ENCODE results near the gene MBNL1.
"Not testable (repeated sequence)": the region's sequence is repeated elsewhere in the genome, so short reads cannot be mapped to it uniquely, and the experiment has no call there.

MBNL1 gene

GRCh38 chr3:152421162-152421561 lies 152.4 kb downstream of the MBNL1 start:
- TF ChIP-seq, protein P1, sequence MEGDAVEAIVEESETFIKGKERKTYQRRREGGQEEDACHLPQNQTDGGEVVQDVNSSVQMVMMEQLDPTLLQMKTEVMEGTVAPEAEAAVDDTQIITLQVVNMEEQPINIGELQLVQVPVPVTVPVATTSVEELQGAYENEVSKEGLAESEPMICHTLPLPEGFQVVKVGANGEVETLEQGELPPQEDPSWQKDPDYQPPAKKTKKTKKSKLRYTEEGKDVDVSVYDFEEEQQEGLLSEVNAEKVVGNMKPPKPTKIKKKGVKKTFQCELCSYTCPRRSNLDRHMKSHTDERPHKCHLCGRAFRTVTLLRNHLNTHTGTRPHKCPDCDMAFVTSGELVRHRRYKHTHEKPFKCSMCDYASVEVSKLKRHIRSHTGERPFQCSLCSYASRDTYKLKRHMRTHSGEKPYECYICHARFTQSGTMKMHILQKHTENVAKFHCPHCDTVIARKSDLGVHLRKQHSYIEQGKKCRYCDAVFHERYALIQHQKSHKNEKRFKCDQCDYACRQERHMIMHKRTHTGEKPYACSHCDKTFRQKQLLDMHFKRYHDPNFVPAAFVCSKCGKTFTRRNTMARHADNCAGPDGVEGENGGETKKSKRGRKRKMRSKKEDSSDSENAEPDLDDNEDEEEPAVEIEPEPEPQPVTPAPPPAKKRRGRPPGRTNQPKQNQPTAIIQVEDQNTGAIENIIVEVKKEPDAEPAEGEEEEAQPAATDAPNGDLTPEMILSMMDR (conservative IDR thresholded peaks at IDR 0.05; ENCODE audit: control insufficient read depth, insufficient read depth, low read depth, low read length) = no peak
- DNase-seq (ENCODE audit: low read depth) = no peak
- H3K4me3 ChIP-seq (ENCODE audit: control insufficient read depth, low read depth, low read length) = no peak overlapping the region

DNA sequence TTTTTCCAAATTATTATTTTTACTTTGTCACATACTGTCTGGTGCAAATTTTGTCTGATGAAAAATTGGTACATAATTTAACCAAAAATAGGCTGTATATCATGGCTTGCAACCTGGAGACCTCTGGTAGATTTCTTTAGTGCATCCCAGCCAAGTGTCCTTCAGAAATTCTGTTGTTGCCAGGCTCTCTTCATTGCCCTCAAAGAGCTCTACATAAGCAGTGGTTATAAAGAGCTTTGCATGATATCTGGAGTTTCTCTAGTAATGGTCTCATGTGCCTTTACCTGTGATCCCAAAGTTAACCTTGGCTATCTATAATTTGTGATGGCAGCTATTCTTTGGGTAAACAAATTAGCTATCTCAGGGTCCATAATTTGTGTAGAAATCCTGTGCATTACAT lies 157.7 kb downstream of the MBNL1 start:
- TF ChIP-seq, protein P1 (conservative IDR thresholded peaks at IDR 0.05; ENCODE audit: control insufficient read depth, insufficient read depth, low read depth, low read length) = no peak
- DNase-seq (ENCODE audit: low read depth) = no peak
- H3K4me3 ChIP-seq (ENCODE audit: control insufficient read depth, low read depth, low read length) = no peak overlapping the region

DNA sequence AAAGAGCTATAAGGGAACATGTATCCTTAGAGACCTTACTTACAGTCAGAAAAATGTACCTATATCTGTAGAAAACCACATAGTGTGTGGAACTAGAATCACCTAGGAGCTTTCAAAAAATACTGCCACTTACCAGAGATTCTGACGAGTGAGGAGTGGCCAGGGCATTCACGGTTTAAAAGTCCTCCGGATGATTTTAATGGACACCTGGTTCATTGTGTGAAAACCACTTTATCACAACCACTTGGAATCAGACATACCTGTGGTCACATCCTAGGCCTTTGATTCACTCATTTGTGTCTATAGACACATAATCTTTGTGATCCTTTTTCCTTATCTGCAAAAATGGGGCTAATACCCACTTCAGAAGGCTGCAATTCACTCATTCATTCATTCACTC lies 159.8 kb downstream of the MBNL1 start:
- no peak overlapping the region for H3K4me3 ChIP-seq (ENCODE audit: control insufficient read depth, low read depth, low read length)
- TF ChIP-seq, protein P1 (conservative IDR thresholded peaks at IDR 0.05; ENCODE audit: control insufficient read depth, insufficient read depth, low read depth, low read length) = no peak
- DNase-seq (ENCODE audit: low read depth) = no peak

- DNase-seq (ENCODE audit: low read depth) = no peak
- TF ChIP-seq, protein P1 (conservative IDR thresholded peaks at IDR 0.05; ENCODE audit: control insufficient read depth, insufficient read depth, low read depth, low read length) = no peak
- no peak overlapping the region for H3K4me3 ChIP-seq (ENCODE audit: control insufficient read depth, low read depth, low read length)
Observed at GRCh38 chr3:152430223-152431002, 161.7 kb downstream of the MBNL1 start.

DNA sequence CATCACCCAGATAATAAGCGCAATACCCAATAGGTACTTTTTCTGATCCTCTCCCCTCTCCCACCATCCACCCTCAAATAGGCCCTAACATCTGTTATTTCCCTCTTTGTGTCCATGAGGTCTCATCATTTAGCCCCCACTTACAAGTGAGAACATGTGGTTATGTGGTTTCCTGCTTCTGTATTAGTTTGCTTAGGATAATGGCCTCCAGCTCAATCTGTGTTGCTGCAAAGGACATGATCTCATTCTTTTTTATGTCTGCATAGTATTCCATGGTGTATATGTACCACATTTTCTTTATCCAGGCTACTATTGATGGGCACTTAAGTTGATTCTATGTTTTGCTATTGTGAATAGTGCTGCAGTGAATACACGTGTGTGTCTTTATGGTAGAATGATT lies 165.4 kb downstream of the MBNL1 start:
- DNase-seq (ENCODE audit: low read depth) = no peak
- TF ChIP-seq, protein P1 (conservative IDR thresholded peaks at IDR 0.05; ENCODE audit: control insufficient read depth, insufficient read depth, low read depth, low read length) = no peak
- no peak overlapping the region for H3K4me3 ChIP-seq (ENCODE audit: control insufficient read depth, low read depth, low read length)

DNA sequence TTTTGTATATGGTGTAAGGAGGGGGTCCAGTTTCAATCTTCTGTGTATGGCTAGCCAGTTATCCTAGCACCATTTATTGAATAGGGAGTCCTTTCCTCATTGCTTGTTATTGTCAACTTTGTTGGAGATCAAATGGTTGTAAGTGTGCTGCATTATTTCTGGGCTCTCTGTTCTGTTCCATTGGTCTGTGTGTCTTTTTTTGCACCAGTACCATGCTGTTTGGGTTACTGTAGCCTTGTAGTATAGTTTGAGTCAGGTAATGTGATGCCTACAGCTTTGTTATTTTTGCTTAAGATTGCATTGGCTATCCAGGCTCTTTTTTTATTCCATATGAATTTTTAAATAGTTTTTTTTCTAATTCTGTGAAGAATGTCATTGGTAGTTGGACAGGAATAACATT lies 166.5 kb downstream of the MBNL1 start:
- not testable (repeated sequence) for DNase-seq (ENCODE audit: low read depth); H3K4me3 ChIP-seq (ENCODE audit: control insufficient read depth, low read depth, low read length)

DNA sequence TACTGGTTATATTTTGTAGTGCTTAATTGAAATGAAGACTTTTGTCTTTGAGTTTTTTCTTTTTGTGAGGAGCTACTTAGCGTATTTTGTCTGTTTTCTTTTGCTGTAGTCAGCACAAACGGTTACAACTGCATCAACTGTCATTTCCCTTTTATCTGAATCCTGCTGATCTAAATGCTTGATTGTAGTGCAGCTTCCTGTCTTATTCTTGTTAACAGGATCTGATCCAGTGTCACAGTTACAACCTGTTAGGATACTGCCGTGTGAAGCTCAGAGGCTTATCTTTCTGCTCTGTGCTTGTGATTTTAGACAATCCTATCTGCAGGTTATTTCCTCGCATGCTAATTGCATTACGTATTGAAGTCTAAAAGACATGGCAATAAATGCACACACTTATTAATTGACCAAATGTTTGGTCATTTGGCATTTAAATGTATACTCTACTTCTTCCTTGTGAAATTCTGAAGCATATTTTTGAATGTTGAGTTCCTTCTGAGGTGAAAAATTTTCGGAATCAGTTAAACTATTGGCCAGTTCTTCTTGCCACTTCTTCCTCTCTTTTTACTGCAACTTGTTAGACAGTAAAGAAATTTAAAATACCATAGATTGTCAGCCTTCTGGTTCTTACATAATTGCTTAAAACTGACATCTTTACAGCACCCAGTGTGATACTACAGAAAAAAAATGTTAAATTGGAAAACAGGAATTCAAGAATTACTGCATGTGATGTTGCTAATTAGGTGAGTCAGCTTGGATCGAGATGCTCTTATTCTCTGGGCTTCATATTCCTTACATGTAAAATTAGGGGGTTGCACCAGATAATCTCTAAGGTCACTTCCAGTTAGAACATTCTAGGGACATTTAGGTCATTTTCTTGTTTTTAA lies 168.2 kb downstream of the MBNL1 start:
- peak; percentile 28 for DNase-seq (ENCODE audit: low read depth)
- TF ChIP-seq, protein P1 (conservative IDR thresholded peaks at IDR 0.05; ENCODE audit: control insufficient read depth, insufficient read depth, low read depth, low read length) = no peak
- no peak overlapping the region for H3K4me3 ChIP-seq (ENCODE audit: control insufficient read depth, low read depth, low read length)
